GM18520 (cell line): ENCODE results near the gene DERL3.

Experiments used
- ATAC-seq: cut with Tn5 transposase; IDR thresholded peaks from one replicate; pipeline ENCODE4 v1.9.1; 2021; ENCODE audit not compliant: unreplicated experiment

Gene DERL3

GRCh38 chr22:23832226-23833016 lies 6.4 kb downstream of the DERL3 start:
- no peak for ATAC-seq

- no peak for ATAC-seq
Measured at GRCh38 chr22:23831781-23832180, 7.0 kb downstream of the DERL3 start.

DNA sequence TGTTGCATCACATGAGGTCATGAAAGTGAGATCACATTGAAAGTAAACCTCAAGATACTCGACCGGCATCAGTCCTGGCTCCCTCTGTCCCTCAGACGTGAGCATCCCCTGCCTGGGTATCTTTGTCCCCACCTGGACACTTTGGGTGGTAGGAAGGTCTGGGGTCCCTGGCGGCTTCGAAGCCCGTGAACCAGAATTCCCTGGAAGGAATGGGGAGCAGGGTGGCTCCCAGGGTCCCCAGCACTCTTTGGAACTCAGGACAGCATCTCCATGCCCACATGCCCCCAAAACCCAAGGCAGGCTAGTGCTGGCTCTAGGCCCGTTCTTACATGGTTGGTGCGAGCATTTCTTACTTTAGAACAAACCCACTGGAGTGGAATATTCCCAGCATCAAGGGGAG lies 7.5 kb downstream of the DERL3 start:
- no peak for ATAC-seq

DNA sequence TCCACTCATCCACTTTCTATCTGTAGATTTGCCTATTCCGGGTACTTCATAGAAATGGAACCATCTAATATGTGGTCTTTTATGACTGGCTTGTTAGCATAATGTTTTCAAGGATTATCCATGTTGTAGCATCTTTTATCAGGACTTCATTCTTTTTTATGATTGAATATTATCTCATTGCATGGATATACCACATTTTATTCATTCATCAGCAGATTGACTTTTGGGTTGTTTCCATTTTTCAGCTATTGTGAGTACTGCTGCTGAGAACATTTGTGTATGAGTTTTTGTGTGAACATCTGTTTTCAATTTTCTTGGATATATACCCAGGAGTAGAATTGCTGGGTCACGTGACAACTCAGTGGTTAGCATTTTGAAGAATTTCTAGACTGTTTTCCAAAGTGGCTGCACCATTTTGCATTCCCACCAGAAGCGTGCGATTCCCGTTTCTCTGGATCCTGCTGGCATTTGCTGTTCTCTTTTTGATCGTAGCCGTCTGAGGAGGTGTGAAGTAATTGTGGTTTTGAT lies 8.9 kb downstream of the DERL3 start:
- ATAC-seq = no peak

GRCh38 chr22:23828800-23829680 lies 9.8 kb downstream of the DERL3 start:
- no peak for ATAC-seq

- no peak for ATAC-seq
Measured at GRCh38 chr22:23827351-23827995, 11.3 kb downstream of the DERL3 start.

DNA sequence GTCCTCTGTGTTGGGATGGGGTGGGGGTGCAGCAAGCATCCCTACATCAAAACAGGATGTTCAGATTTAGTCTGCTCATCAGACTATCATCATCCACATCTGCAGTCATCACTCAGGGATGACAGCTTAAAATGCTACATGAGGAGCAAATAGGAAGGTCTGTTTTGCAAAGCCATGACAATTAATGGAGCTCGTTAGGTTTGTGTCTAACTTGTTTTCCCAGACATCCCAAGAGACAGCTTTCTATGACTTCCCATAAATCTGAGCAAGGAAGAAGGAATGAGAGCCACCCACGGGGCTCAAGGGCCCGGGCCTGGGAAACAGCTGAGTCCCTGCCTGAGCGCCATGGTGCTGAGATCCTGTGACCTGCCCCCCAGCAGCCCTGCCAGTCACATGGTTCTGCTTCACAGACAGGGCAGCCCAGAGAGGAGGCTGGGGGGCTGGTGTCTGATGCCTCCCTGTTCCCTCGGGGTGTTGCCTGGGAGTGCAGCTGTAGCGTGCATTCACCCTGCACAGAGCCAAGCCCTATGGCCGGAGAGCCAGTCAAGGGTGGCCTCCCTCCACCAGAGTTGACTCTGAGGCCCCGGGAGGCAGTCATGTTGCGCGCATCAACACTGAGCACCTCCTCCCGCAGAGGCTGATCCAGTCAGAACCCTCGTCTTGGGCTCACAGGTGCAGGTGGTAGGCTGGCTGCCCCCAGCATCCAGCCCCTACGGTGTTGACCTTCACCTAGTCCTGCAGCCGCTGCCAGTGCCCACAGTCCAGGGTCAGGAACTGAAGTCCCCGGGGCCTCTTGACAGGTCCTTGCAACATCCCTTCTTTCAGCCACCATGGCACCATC lies 12.1 kb downstream of the DERL3 start:
- no peak for ATAC-seq

DNA sequence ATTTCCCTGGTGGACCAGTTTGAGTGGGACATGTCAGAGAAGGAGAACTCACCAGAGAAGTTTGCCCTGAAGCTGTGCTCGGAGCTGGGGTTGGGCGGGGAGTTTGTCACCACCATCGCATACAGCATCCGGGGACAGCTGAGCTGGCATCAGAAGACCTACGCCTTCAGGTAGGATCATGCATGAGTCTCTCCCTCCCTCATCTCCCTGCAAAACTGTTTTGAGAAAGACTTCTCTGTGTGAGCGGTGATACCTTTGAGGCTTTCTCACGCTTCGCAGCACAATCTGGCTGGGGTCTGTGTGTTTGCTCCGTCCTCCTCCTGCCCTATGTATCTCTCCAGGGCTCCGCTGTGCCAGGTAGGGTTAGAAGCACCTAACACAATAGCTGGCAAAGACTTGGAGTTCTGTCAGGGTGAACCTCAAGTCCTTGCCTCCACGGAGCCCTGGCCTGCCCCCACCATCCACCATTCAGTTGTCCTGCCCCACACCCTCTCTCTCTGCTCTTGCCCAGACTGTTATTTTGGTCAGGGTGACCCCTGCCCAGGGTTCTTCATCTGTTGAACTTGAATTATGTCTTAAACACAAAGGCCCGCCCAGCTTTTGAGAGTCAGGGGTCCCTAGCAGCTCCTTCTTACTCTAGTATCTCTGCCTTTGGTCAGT lies 13.4 kb downstream of the DERL3 start:
- no peak for ATAC-seq

DNA sequence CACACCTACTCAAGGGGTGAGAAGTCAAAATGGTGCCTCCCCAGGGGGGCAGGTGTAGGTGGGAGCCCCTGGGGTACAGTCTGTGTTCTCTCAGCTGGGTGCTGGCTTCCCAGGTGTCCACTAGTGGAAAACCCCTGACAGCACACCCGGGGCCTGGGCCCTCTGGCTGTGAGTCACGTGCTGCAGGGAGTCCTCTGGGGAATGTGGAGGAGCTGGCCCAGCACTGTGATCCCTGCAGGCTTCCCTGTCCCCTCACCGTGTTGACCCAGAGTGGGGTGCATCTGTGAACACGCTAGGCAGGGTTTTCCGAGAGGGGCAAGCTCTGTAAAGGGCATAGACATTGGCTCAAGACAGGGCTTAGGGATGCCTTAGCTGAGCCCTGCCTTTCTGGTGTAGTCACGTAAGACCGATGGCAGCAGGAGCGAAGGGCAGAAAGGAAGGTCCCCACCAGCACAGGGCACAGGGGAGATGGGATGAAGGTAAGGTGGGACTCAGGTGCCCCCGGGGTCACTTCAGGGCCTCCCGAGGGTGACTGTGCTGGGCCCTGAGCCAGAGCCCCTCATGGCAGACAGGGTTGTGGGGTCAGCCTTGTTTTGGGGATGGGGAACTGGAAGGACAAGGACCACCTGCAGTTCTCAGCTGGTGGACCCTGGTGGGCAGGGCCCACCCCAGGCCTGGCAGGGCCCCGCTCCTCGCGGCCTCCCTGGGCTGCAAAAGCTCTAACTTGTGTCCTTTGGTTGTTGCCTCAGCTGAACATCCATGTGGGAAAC lies 14.1 kb downstream of the DERL3 start:
- no peak for ATAC-seq

DNA sequence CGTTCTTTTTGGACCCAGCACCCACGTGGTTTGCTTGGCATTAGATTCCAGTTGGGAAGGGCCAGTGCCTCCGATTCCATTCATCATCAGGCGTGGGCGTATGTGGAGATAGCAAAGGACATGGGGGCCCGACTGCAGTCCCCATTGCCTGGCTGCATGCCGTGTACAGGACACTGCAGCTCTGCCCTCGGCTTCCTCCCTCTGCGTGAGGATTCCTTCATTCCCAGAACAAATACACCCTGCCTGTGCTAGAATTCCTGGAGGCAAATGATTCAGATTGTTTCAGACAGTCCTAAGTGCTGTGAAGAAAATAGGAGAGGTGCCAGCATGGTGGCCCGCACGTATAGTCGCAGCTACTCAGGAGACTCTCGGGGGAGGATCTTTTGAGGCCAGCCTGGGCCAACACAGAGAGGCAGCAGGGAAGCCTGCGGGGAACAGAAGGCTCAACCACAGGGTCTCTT lies 15.4 kb downstream of the DERL3 start:
- ATAC-seq = no peak

DNA sequence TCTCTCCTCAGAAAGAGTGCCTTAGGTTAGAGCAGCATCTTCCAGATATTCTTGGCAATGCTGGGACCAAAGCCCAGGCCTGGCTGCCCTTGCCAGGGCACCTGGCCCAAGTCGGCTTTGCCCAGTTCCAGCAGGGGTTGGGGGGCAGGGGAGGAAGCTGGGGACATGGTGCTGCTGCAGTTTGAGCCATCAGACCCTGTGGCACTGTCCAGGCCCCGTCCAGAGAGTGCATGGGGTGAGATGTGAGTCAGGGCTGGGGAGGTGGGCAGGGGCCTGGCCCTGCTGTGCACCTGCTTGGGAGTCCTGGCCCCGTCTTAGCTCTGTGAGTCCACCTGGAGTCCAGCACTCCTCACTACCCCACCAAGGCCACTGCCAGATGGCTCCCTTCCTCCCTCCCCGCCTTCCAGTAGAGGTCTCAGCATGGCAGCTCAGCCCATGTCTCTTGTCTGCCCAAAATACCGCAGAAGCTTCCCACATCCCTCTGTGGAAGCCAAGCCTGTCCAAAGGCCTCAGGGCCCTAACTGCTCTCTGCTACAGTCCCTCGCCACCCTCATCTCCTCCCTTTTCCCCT lies 16.6 kb downstream of the DERL3 start:
- no peak for ATAC-seq

DNA sequence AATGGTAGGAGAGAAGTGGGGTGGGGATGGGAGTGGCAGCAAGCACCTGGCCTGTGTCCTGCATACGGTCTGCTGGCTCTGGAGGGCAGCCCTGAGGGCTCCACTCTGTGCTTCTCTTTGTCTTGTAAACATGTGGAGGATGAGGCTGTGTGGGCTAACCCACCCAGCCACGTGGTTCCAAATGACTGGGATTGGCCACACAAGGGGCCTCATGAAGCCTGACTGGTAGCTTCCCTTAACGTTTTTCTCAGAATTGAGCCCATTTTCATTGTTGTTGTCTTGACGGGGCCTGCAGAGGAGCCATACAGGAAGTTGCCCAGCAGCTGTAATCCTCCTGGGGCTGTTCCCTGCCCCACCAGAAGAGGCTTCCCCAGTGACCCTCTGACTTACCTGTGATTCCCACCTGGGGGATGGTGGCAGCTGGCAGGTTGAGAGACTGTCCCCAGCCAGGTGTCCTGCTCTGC lies 18.0 kb downstream of the DERL3 start:
- no peak for ATAC-seq

GRCh38 chr22:23818541-23818940 lies 20.3 kb downstream of the DERL3 start:
- no peak for ATAC-seq

DNA sequence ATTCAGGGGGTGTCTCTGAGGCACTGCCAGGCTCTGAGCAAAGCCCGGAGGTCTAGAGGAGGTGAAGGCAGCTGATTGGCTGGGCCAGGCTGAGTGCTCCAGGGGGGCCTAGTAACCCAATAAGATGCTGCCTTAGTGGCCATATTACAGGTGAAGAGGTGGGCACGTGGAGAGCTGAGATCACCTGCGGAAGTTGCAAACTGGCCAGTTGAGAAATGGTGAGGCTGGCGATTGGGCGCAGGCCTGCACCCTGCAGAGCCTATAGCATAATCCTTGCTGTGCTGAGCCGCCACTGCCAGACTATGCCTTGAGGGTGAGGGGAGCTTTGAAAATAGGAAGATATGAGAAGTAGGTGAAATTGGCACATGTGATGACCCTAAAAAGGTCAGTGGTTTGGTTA lies 21.7 kb downstream of the DERL3 start:
- ATAC-seq = no peak

GRCh38 chr22:23816156-23816976 lies 22.4 kb downstream of the DERL3 start:
- ATAC-seq = no peak

GRCh38 chr22:23815541-23816155 lies 23.2 kb downstream of the DERL3 start:
- no peak for ATAC-seq

DNA sequence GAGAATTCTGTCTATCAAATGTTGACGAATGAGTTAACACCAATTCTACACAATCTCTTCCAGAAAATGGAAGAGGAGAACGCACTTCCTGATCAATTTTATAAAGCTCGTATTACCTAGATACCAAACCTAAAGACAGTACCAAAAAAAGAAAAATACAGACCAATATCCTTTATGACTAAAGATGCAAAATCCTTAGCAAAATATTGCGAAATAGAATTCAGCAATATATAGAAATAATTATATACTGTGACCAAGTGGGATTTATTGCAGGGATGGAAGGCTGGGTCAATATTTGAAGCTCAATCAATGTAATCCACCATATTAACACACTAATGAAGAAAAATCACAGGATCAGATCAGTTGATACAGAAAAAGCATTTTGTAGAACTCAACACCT lies 26.4 kb downstream of the DERL3 start:
- no peak for ATAC-seq
